ENCODE data around the gene SAMD4A. TPM values are rescaled to one million over a fixed set of nuclear protein-coding genes. Genes with fewer than 3 reads are reported as not detected.

Gene SAMD4A
- total and polyA plus RNA-seq, 2 of the 4 experiments (the other 2 are of a cell fraction): 22.9 to 38.2 TPM

DNA sequence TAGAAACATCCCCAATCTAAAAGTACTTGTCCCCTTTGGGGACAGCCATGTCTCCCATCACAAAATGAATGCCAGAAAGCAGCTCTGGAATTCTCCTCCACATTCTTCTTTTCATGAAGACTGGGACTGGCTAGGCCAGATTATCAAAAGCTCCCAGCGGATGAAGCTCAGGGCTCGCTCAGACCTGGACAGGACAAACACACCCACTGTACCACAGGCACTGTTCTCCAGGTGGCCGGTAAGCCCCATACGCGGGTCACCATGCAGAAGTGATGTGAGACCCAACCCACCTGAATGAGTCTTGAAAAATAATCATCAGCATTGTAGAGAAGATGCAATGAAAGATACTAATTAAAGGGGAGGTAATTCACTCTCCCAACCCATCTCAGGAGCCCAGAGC, 250.6 kb downstream of the SAMD4A start:
- dilution Hi-C loops (cut with HindIII; ENCODE audit: low sequenced_read_pairs, unreplicated experiment) (no loop called here), in situ Hi-C loops (cut with MboI; ENCODE audit: low sequenced_read_pairs) (no loop called here)
- ATAC-seq (ENCODE audit: low read depth): no peak

More for the DNA sequence above, 250.6 kb downstream of the SAMD4A start:
- no peak overlapping the region for H3K56ac ChIP-seq (ENCODE audit: extremely low read depth, insufficient read depth, low read length)
- H3K27ac ChIP-seq (ENCODE audit: insufficient read depth, low read length): no peak overlapping the region
- 0 out of 2 replicates have a peak, but pooled peaks cover 2% of the 10 kb centered on the region for H3K9me3 ChIP-seq (ENCODE audit: control insufficient read depth, insufficient read depth, low read length)
- no peak overlapping the region for H3K23ac ChIP-seq (ENCODE audit: low read depth, low read length)
- intact Hi-C loops (cut with micrococcal nuclease): no loop called here
- H2BK15ac ChIP-seq (ENCODE audit: low read depth, low read length): no peak overlapping the region
- BruUV-seq (replicated peaks): no TSS peak
- H4K5ac ChIP-seq (ENCODE audit: low read depth, low read length): no peak overlapping the region
- ChIA-PET CTCF (interaction anchor here (1.5 to 1.7 kb wide), 2 partner anchors 11 to 13 kb away, joined by 3 to 5 read pairs; no protein-coding TSS in a partner anchor), POLR2A (ENCODE audit: unreplicated experiment) (no interaction called here)
- no peak overlapping the region for H2BK120ac ChIP-seq (ENCODE audit: low read depth, low read length)
- H4K91ac ChIP-seq (ENCODE audit: insufficient read depth, low read depth, low read length): no peak overlapping the region
- H3K4me2 ChIP-seq (ENCODE audit: low read depth, low read length): no peak overlapping the region
- H2BK20ac ChIP-seq (ENCODE audit: low read depth, low read length): no peak overlapping the region
- no peak overlapping the region for H3K18ac ChIP-seq (ENCODE audit: low read depth, low read length)
- H3K14ac ChIP-seq (replicated peaks; ENCODE audit: low read depth, low read length): no peak overlapping the region
- H2AK9ac ChIP-seq (replicated peaks; ENCODE audit: low read depth, low read length, poor library complexity): no peak overlapping the region
- H3K27me3 ChIP-seq (ENCODE audit: control insufficient read depth, insufficient read depth, low read length): peaks cover 26% of the 10 kb centered on the region
- no peak overlapping the region for H3K9ac ChIP-seq (ENCODE audit: low read depth, low read length)
- no CpG with 5 or more reads among the region's 5 CpGs for WGBS, 2 experiments (ENCODE audit: extremely low coverage in 2 of 2, insufficient read length in 1 of 2)
- no peaks in the 10 kb centered on the region for H3K36me3 ChIP-seq (ENCODE audit: control insufficient read depth, insufficient read depth, low read length)
- H3K79me1 ChIP-seq (ENCODE audit: low read depth in 1 of 2, low read length in 2 of 2): no peaks in the 10 kb centered on the region
- H2AK5ac ChIP-seq (ENCODE audit: low read depth, low read length): no peak overlapping the region
- no peak for DNase-seq
- no peak overlapping the region for H3K4me3 ChIP-seq (ENCODE audit: insufficient read depth, low read depth, low read length)
- no peak overlapping the region for H3K4ac ChIP-seq (ENCODE audit: low read depth, low read length)
- no peak overlapping the region for H4K8ac ChIP-seq (ENCODE audit: low read depth in 2 of 2, low read length in 2 of 2)
- H3K4me1 ChIP-seq (ENCODE audit: control insufficient read depth, insufficient read depth, low read length): no peaks in the 10 kb centered on the region; the same call in 1 of the 2 replicates
- H2AFZ ChIP-seq (replicated peaks; ENCODE audit: low read length, poor library complexity): no peak overlapping the region
- no peaks in the 10 kb centered on the region for H3K9me1 ChIP-seq (ENCODE audit: insufficient read depth, low read length)
- TF ChIP-seq MAFK (IDR thresholded peaks at IDR 0.05; ENCODE audit: low read depth, low read length): no peak
- TF ChIP-seq CEBPB (IDR thresholded peaks at IDR 0.05; ENCODE audit: low read depth, low read length): no peak
- no peak for TF ChIP-seq RCOR1 (IDR thresholded peaks at IDR 0.05; ENCODE audit: insufficient replicate concordance, low read length)
- TF ChIP-seq SMC3 (IDR thresholded peaks at IDR 0.05; ENCODE audit: low read depth, low read length): no peak
- no peak for TF ChIP-seq FOS (IDR thresholded peaks at IDR 0.05; ENCODE audit: low read depth, low read length)
- TF ChIP-seq, protein P1, sequence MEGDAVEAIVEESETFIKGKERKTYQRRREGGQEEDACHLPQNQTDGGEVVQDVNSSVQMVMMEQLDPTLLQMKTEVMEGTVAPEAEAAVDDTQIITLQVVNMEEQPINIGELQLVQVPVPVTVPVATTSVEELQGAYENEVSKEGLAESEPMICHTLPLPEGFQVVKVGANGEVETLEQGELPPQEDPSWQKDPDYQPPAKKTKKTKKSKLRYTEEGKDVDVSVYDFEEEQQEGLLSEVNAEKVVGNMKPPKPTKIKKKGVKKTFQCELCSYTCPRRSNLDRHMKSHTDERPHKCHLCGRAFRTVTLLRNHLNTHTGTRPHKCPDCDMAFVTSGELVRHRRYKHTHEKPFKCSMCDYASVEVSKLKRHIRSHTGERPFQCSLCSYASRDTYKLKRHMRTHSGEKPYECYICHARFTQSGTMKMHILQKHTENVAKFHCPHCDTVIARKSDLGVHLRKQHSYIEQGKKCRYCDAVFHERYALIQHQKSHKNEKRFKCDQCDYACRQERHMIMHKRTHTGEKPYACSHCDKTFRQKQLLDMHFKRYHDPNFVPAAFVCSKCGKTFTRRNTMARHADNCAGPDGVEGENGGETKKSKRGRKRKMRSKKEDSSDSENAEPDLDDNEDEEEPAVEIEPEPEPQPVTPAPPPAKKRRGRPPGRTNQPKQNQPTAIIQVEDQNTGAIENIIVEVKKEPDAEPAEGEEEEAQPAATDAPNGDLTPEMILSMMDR (conservative IDR thresholded peaks at IDR 0.05; ENCODE audit: low read depth, low read length): no peak
- TF ChIP-seq, protein P2, sequence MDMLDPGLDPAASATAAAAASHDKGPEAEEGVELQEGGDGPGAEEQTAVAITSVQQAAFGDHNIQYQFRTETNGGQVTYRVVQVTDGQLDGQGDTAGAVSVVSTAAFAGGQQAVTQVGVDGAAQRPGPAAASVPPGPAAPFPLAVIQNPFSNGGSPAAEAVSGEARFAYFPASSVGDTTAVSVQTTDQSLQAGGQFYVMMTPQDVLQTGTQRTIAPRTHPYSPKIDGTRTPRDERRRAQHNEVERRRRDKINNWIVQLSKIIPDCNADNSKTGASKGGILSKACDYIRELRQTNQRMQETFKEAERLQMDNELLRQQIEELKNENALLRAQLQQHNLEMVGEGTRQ (IDR thresholded peaks at IDR 0.05; ENCODE audit: low read depth, low read length): no peak
- TF ChIP-seq POLR2A (IDR thresholded peaks at IDR 0.05; ENCODE audit: low read depth, low read length): no peak
- TF ChIP-seq MAZ (IDR thresholded peaks at IDR 0.05; ENCODE audit: borderline replicate concordance, low read depth, low read length): no peak
- TF ChIP-seq BHLHE40 (IDR thresholded peaks at IDR 0.05; ENCODE audit: low read depth, low read length): no peak
- TF ChIP-seq CHD1 (IDR thresholded peaks at IDR 0.05; ENCODE audit: low read depth, low read length): no peak
- H2BK5ac ChIP-seq (ENCODE audit: low read depth, low read length, poor library complexity, severe bottlenecking): no peak overlapping the region
- H4K20me1 ChIP-seq (ENCODE audit: insufficient read depth, low read length): no peaks in the 10 kb centered on the region
